Neural crest cell (in vitro differentiated cells): ENCODE measurements around the gene SOX10. TPM values are rescaled to one million over a fixed set of nuclear protein-coding genes. Genes with fewer than 3 reads are reported as not detected.

Experiments used
- DNase-seq: peaks from one replicate; pipeline ENCODE4 v3.0.0; 2021; ENCODE audit warnings: low read depth, mixed read lengths, low spot score
- H3K27ac Mint-ChIP-seq: one replicate; pipeline ENCODE4 v1.8.0; 2021; ENCODE audit warnings: mild to moderate bottlenecking, mixed read lengths; ENCODE audit not compliant: unreplicated experiment
- H3K27me3 Mint-ChIP-seq: 2 replicates; pipeline ENCODE4 v1.8.0; 2021; ENCODE audit warnings: low read depth, mild to moderate bottlenecking, mixed read lengths
- H3K36me3 Mint-ChIP-seq: 2 replicates; pipeline ENCODE4 v1.8.0; 2021; ENCODE audit warnings: low read depth, mild to moderate bottlenecking, mixed read lengths
- H3K4me1 Mint-ChIP-seq: 2 replicates; pipeline ENCODE4 v1.8.0; 2021; ENCODE audit warnings: mixed read lengths
- H3K4me3 Mint-ChIP-seq: one replicate; pipeline ENCODE4 v1.8.0; 2021; ENCODE audit warnings: mild to moderate bottlenecking, mixed read lengths
- H3K9me3 Mint-ChIP-seq: 2 replicates; pipeline ENCODE4 v1.8.0; 2021; ENCODE audit warnings: mixed read lengths
- CTCF ChIP-seq: fragments of 200-600 bp; sonication (generic); conservative IDR thresholded peaks from 2 replicates; pipeline ENCODE4 v1.5.0; 2021; ENCODE audit warnings: antibody characterized with exemption, mild to moderate bottlenecking
- total RNA-seq: library from RNA; stranded (reverse); gene quantifications from 2 replicates; pipeline ENCODE4 v1.2.1, GENCODE V29; 2021

Gene SOX10
- total RNA-seq, 1 donor from 2014 or later, result 279 TPM

GRCh38 chr22:37973271-37974170 is 10.8 kb downstream of the SOX10 start:
- Mint-ChIP-seq H3K27me3 (peaks cover 63% of the 10 kb centered on the region), H3K27ac (no peak overlapping the region), H3K4me1 (peaks cover 65% of the 10 kb centered on the region), H3K36me3 (peaks cover 46% of the 10 kb centered on the region), H3K4me3 (peak overlapping the region; percentile 91), H3K9me3 (no peaks in the 10 kb centered on the region)
- no peak for DNase-seq
- no peak for TF ChIP-seq CTCF

GRCh38 chr22:37972527-37972926 is 11.8 kb downstream of the SOX10 start:
- Mint-ChIP-seq H3K4me1 (peaks cover 68% of the 10 kb centered on the region), H3K36me3 (peaks cover 49% of the 10 kb centered on the region), H3K9me3 (no peaks in the 10 kb centered on the region), H3K27ac (peak overlapping the region; percentile 82), H3K27me3 (peaks cover 67% of the 10 kb centered on the region), H3K4me3 (peak overlapping the region; percentile 83)
- DNase-seq, result no peak
- TF ChIP-seq CTCF, result no peak

GRCh38 chr22:37971475-37972434 is 12.6 kb downstream of the SOX10 start:
- peaks cover 72% of the 10 kb centered on the region for H3K27me3 Mint-ChIP-seq
- H3K36me3 Mint-ChIP-seq, result peaks cover 49% of the 10 kb centered on the region
- H3K4me3 Mint-ChIP-seq, result peak overlapping the region; percentile 84
- TF ChIP-seq CTCF, result no peak
- peaks cover 76% of the 10 kb centered on the region for H3K4me1 Mint-ChIP-seq
- H3K9me3 Mint-ChIP-seq, result no peaks in the 10 kb centered on the region
- no peak for DNase-seq
- H3K27ac Mint-ChIP-seq, result peak overlapping the region; percentile 92

GRCh38 chr22:37970864-37971263 is 13.5 kb downstream of the SOX10 start:
- Mint-ChIP-seq H3K4me3 (peak overlapping the region; percentile 84), H3K27ac (no peak overlapping the region), H3K36me3 (peaks cover 46% of the 10 kb centered on the region), H3K27me3 (peaks cover 70% of the 10 kb centered on the region), H3K9me3 (no peaks in the 10 kb centered on the region), H3K4me1 (peaks cover 75% of the 10 kb centered on the region)
- no peak for TF ChIP-seq CTCF
- no peak for DNase-seq

GRCh38 chr22:37968452-37969251 is 15.7 kb downstream of the SOX10 start:
- peaks cover 64% of the 10 kb centered on the region for H3K4me1 Mint-ChIP-seq
- H3K9me3 Mint-ChIP-seq, result no peaks in the 10 kb centered on the region
- H3K36me3 Mint-ChIP-seq, result peaks cover 41% of the 10 kb centered on the region
- H3K4me3 Mint-ChIP-seq, result peak overlapping the region; percentile 92
- H3K27ac Mint-ChIP-seq, result peak overlapping the region; percentile 95
- DNase-seq, result no peak
- peaks cover 58% of the 10 kb centered on the region for H3K27me3 Mint-ChIP-seq
- TF ChIP-seq CTCF, result no peak
